ENCODE results near the gene PAK2.

DNA sequence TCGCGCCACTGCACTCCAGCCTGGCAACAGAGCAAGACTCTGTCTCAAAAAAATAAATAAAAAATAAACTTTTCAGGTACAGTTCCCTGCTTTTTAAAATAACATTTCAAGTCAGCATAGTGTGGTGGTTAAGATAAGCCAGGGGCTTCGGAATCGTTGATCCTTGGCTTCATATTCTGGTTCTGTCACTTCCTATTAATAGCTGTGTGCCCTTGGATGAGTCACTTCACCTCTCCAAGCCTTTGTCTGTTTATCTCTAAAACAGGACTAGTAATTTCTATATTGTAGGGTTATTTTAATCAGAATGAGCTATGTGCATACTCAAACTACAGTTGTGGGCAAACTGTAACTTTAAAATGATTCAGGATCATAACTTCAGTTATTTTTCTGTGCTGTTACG is 74.2 kb downstream of the PAK2 start:
- TF ChIP-seq, protein P1, sequence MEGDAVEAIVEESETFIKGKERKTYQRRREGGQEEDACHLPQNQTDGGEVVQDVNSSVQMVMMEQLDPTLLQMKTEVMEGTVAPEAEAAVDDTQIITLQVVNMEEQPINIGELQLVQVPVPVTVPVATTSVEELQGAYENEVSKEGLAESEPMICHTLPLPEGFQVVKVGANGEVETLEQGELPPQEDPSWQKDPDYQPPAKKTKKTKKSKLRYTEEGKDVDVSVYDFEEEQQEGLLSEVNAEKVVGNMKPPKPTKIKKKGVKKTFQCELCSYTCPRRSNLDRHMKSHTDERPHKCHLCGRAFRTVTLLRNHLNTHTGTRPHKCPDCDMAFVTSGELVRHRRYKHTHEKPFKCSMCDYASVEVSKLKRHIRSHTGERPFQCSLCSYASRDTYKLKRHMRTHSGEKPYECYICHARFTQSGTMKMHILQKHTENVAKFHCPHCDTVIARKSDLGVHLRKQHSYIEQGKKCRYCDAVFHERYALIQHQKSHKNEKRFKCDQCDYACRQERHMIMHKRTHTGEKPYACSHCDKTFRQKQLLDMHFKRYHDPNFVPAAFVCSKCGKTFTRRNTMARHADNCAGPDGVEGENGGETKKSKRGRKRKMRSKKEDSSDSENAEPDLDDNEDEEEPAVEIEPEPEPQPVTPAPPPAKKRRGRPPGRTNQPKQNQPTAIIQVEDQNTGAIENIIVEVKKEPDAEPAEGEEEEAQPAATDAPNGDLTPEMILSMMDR (IDR thresholded peaks at IDR 0.05), result no peak
- TF ChIP-seq EZH2 (IDR thresholded peaks at IDR 0.05), result no peak

All from neural progenitor cell (in vitro differentiated cells).